ENCODE measurements around the gene HMGCS1. TPM values are rescaled to one million over a fixed set of nuclear protein-coding genes. Genes with fewer than 3 reads are reported as not detected.
A peak's percentile ranks its signal among the peaks of the same experiment; 100 is the strongest.

Gene HMGCS1
- total and polyA plus RNA-seq, 2 of the 13 experiments (the other 11 are each of a cell fraction or from before 2014, with no cell fraction given): 56.8 to 318 TPM

DNA sequence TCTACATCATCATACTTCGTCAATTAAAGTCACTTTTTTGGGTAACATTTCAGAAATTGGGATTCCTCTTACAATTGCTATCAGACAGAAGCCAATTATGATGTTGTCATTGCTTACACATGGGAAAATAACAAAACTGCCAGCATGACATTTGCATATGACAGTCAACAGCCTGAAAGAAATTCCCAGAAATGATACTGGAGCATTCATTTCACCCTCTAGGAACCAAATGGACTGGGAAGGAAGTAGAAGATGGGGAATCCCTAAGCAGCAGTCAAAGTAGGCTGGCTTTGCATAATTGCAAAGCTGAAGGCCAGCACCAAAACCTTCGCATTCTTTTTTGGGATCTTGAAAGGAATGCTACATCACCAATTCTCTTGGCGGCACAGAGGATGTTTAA is 10.7 kb downstream of the HMGCS1 start:
- 99% methylated on average over 3 of the region's 3 CpGs for WGBS (ENCODE audit: low lambda C conversion rate)
- Histone ChIP-seq H3K36me3 (replicated peaks in 1 of 2; ENCODE audit: control insufficient read depth in 1 of 2, insufficient read depth in 2 of 2, low read length in 2 of 2) (peaks cover 6 to 64% of the 10 kb centered on the region in 2 experiments), H3K27ac (ENCODE audit: extremely low read length, insufficient read depth, low read length) (no peak overlapping the region), H4K20me1 (ENCODE audit: insufficient read depth, low read length) (peaks cover 99% of the 10 kb centered on the region), H3K4me1 (ENCODE audit: insufficient read depth, low read length) (peaks cover 67% of the 10 kb centered on the region), H3K9me3 (ENCODE audit: low read length) (no peaks in the 10 kb centered on the region), H3K27me3 (ENCODE audit: control insufficient read depth in 1 of 2, insufficient read depth in 2 of 2, low read length in 2 of 2) (no peaks in the 10 kb centered on the region), H3K9ac (ENCODE audit: insufficient read depth, low read depth, low read length) (no peak overlapping the region), H3K79me2 (ENCODE audit: insufficient read depth, low read length) (peaks cover 93% of the 10 kb centered on the region), H3K4me2 (ENCODE audit: low read depth, low read length) (peak overlapping the region; percentile 15; the same call in 1 of the 2 replicates), H2AFZ (ENCODE audit: low read length) (no peak overlapping the region), H3K4me3 (replicated peaks in 1 of 3; ENCODE audit: insufficient read depth in 1 of 3, low read depth in 2 of 3, low read length in 3 of 3) (no peak overlapping the region)
- TF ChIP-seq RBM22 (optimal IDR thresholded peaks at IDR 0.05; ENCODE audit: low read length) (peak; percentile 64), NFKB2 (CRISPR knock-in tag; IDR thresholded peaks at IDR 0.05; ENCODE audit: borderline replicate concordance) (no peak), POLR2G (IDR thresholded peaks at IDR 0.05; ENCODE audit: low read depth, low read length) (peak; percentile 38; the same call in 1 of the 2 replicates)
- DNase-seq (ENCODE audit: low spot score): no peak
- ATAC-seq: no peak
- no TSS peak for BruUV-seq (replicated peaks)
- FAIRE-seq: no peak
- intact Hi-C loops (cut with micrococcal nuclease; ENCODE audit: unreplicated experiment) (loop anchor here (10.0 kb wide), 1 partner anchor 198 kb away; no protein-coding TSS in a partner anchor), in situ Hi-C loops (cut with HindIII; ENCODE audit: extremely low pct_ligation_motif_present, low pct_unique_long_range_greater_than_20kb) (no loop called here)
- POLR2A ChIA-PET: interaction anchor here (3.2 kb wide), 1 partner anchor 10 kb away, joined by 18 read pairs; the partner anchor contains the start of gene HMGCS1
- CTCF ChIA-PET (ENCODE audit: low intra/inter-chr PET ratio, low total read pairs): no interaction called here

DNA sequence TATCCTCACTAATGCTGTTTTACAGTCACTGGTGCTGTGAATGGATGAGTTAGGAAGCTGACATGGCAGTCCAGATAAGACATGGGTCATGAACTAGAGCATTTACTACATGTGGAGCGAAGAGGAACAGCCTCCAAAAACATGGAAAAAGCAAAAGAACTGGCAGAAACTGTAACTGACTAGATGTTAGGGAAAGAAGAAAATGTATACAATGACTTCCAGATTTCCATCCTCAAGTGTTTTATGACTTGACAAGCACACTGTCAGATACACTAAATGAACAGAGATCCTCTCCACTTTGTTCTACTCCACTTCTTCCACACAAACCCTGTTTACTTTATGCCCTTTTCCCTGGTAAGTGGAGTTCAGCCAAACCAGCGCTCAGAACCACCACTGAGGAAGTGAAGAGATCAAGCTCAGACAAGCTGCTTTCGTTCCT is 11.5 kb downstream of the HMGCS1 start:
- ATAC-seq (peak; percentile 4; the same call in 1 of the 3 replicates), FAIRE-seq (no peak)

More for the DNA sequence above, 11.5 kb downstream of the HMGCS1 start:
- H3K27me3 ChIP-seq (ENCODE audit: control insufficient read depth in 1 of 2, insufficient read depth in 2 of 2, low read length in 2 of 2): no peaks in the 10 kb centered on the region
- H4K20me1 ChIP-seq (ENCODE audit: insufficient read depth, low read length): peaks cover 100% of the 10 kb centered on the region
- H3K4me2 ChIP-seq (ENCODE audit: low read depth, low read length): peak overlapping the region; percentile 15
- H3K36me3 ChIP-seq (replicated peaks in 1 of 2; ENCODE audit: control insufficient read depth in 1 of 2, insufficient read depth in 2 of 2, low read length in 2 of 2): peaks cover 6 to 71% of the 10 kb centered on the region in 2 experiments
- WGBS (ENCODE audit: low lambda C conversion rate): 86% methylated on average over 3 of the region's 3 CpGs
- POLR2A ChIA-PET: interaction anchor here (3.2 kb wide), 1 partner anchor 11 kb away, joined by 18 read pairs; the partner anchor contains the start of gene HMGCS1
- intact Hi-C loops (cut with micrococcal nuclease; ENCODE audit: unreplicated experiment): loop anchor here (10.0 kb wide), 1 partner anchor 197 kb away; no protein-coding TSS in a partner anchor
- BruUV-seq (replicated peaks): no TSS peak
- CTCF ChIA-PET (ENCODE audit: low intra/inter-chr PET ratio, low total read pairs): no interaction called here
- H2AFZ ChIP-seq (ENCODE audit: low read length): no peak overlapping the region
- no peaks in the 10 kb centered on the region for H3K9me3 ChIP-seq (ENCODE audit: low read length)
- peaks cover 64% of the 10 kb centered on the region for H3K4me1 ChIP-seq (ENCODE audit: insufficient read depth, low read length)
- DNase-seq (ENCODE audit: low spot score): no peak
- no peak overlapping the region for H3K27ac ChIP-seq (ENCODE audit: extremely low read length, insufficient read depth, low read length)
- H3K4me3 ChIP-seq (replicated peaks in 1 of 3; ENCODE audit: insufficient read depth in 1 of 3, low read depth in 2 of 3, low read length in 3 of 3): no peak overlapping the region
- peaks cover 92% of the 10 kb centered on the region for H3K79me2 ChIP-seq (ENCODE audit: insufficient read depth, low read length)
- in situ Hi-C loops (cut with HindIII; ENCODE audit: extremely low pct_ligation_motif_present, low pct_unique_long_range_greater_than_20kb): no loop called here
- peak; percentile 92 for TF ChIP-seq RBM22 (optimal IDR thresholded peaks at IDR 0.05; ENCODE audit: low read length)
- TF ChIP-seq, protein P1, sequence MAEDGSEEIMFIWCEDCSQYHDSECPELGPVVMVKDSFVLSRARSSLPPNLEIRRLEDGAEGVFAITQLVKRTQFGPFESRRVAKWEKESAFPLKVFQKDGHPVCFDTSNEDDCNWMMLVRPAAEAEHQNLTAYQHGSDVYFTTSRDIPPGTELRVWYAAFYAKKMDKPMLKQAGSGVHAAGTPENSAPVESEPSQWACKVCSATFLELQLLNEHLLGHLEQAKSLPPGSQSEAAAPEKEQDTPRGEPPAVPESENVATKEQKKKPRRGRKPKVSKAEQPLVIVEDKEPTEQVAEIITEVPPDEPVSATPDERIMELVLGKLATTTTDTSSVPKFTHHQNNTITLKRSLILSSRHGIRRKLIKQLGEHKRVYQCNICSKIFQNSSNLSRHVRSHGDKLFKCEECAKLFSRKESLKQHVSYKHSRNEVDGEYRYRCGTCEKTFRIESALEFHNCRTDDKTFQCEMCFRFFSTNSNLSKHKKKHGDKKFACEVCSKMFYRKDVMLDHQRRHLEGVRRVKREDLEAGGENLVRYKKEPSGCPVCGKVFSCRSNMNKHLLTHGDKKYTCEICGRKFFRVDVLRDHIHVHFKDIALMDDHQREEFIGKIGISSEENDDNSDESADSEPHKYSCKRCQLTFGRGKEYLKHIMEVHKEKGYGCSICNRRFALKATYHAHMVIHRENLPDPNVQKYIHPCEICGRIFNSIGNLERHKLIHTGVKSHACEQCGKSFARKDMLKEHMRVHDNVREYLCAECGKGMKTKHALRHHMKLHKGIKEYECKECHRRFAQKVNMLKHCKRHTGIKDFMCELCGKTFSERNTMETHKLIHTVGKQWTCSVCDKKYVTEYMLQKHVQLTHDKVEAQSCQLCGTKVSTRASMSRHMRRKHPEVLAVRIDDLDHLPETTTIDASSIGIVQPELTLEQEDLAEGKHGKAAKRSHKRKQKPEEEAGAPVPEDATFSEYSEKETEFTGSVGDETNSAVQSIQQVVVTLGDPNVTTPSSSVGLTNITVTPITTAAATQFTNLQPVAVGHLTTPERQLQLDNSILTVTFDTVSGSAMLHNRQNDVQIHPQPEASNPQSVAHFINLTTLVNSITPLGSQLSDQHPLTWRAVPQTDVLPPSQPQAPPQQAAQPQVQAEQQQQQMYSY (CRISPR knock-in tag; IDR thresholded peaks at IDR 0.05): 0 out of 2 replicates have a peak, but pooled peaks have one; percentile 32
- TF ChIP-seq, protein P2, sequence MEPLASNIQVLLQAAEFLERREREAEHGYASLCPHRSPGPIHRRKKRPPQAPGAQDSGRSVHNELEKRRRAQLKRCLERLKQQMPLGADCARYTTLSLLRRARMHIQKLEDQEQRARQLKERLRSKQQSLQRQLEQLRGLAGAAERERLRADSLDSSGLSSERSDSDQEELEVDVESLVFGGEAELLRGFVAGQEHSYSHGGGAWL (CRISPR knock-in tag; IDR thresholded peaks at IDR 0.05): no peak
- peak; percentile 54 for TF ChIP-seq RBFOX2 (IDR thresholded peaks at IDR 0.05; ENCODE audit: low read depth, low read length)
- no peak overlapping the region for H3K9ac ChIP-seq (ENCODE audit: insufficient read depth, low read depth, low read length)
